D721Med (cell line): ENCODE results near the gene SH3PXD2A.
"Not testable (repeated sequence)": the region's sequence is repeated elsewhere in the genome, so short reads cannot be mapped to it uniquely, and the experiment has no call there.

Experiments used
- DNase-seq: peaks from one replicate; pipeline ENCODE4 v3.0.0; 2011; ENCODE audit warnings: low spot score; ENCODE audit not compliant: insufficient read length
- FAIRE-seq: peaks from 2 replicates; lab custom pipeline; 2011; peaks lifted over from hg19 to GRCh38; lab: Jason Lieb, UNC
- TF ChIP-seq, protein P1 (sequence below): IDR thresholded peaks from 2 replicates; pipeline ENCODE4 v1.5.1; 2012; ENCODE audit warnings: mild to moderate bottlenecking, control low read depth; ENCODE audit not compliant: insufficient read depth; ENCODE audit errors: missing control alignments

The SH3PXD2A gene

GRCh38 chr10:103666087-103666761, 189.2 kb downstream of the SH3PXD2A start:
- no peak for DNase-seq
- FAIRE-seq: no peak
- TF ChIP-seq, protein P1, sequence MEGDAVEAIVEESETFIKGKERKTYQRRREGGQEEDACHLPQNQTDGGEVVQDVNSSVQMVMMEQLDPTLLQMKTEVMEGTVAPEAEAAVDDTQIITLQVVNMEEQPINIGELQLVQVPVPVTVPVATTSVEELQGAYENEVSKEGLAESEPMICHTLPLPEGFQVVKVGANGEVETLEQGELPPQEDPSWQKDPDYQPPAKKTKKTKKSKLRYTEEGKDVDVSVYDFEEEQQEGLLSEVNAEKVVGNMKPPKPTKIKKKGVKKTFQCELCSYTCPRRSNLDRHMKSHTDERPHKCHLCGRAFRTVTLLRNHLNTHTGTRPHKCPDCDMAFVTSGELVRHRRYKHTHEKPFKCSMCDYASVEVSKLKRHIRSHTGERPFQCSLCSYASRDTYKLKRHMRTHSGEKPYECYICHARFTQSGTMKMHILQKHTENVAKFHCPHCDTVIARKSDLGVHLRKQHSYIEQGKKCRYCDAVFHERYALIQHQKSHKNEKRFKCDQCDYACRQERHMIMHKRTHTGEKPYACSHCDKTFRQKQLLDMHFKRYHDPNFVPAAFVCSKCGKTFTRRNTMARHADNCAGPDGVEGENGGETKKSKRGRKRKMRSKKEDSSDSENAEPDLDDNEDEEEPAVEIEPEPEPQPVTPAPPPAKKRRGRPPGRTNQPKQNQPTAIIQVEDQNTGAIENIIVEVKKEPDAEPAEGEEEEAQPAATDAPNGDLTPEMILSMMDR: peak; percentile 8

DNA sequence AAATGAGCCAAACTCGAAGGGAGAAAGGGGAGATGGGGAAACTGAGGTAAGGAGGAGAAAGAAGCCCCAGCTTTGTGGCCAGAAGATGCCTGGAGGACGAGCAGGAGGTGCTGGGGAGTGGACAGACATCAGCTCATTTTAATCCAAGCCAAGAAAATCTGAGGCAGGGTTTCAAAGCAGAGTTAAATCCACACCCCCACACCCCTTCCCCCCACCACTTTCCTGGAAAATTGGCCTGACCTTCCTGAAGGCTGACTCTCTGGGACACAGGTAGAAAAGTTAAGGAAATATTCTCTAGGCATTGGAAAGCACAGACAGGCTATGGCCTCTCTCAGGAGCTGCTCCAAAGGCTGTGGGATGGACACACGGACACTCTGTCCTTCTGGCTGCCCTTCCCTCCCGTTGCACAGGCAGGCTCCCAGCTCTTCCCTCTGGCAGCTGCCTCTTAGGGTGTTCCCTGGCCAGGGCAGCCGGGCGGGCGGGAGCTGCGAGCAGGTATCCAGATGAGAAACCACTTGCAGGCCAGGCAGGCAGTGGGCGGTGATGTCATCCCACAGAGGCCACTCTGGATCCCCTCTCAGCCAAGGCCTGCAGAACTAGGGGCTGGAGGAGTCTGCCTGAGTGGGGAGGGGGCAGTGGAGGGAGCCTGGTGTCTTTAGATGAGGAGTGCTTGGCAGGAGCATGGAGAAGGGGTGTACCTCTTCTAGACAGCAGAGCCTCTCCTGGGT, 190.1 kb downstream of the SH3PXD2A start:
- TF ChIP-seq, protein P1: no peak
- DNase-seq: no peak
- no peak for FAIRE-seq

DNA sequence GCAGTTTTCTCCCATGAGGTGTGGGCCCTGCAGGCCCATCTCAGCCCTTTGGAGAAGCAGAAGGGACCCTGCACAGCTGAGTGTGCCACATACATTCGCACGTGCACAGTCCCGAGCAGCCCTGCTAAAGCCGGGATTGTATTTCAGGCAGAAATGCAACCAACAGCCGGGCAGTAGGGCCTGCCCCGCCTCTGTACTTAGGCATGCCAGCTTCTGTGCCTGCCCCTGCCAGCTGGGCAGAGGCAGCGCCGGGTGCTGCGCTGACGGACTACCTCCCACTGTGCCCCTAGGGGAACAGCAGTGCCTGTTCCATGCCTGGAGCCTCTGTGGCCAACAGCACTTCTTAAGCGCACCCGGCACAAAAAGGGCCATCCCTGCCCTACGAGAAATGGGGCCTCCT, 191.6 kb downstream of the SH3PXD2A start:
- TF ChIP-seq, protein P1: no peak
- FAIRE-seq: no peak
- DNase-seq: no peak

DNA sequence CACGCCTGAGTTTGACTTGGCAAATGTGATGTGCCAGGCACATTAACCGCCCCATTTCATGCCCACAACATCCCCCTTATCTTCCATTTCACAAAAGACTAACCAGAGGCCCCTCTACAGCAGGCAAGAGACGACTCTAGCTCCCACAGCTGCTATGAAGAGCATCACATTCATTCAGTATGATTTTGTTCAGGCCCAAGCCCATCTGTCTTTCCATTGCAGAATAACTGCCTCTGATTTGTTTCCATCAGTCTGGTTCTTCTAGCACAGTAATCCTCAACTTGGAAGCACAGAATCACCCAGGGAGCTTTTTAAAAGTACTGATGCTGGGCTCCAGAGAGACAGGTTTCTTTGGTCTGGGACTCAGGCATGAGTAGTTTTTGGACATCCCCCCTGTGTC, 192.1 kb downstream of the SH3PXD2A start:
- FAIRE-seq (no peak), DNase-seq (no peak)
- TF ChIP-seq, protein P1: no peak

DNA sequence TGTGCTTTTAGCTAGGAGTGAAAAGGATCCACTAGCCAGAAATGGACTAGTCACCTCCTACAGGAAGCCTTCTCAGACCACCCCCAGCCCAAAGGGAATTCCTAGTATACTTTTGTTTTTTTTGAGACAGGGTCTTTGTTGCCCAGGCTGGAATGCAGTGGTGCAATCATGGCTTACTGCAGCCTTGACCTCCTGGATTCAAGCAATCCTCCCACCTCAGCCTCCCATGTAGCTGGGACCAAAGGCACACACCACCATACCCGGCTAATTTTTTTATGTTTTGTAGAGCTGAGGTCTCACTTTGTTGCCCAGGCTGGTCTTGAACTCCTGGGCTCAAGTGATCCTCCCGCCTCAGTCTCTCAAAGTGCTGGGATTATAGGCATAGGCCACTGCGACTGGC, 192.7 kb downstream of the SH3PXD2A start:
- not testable (repeated sequence) for FAIRE-seq, DNase-seq

DNA sequence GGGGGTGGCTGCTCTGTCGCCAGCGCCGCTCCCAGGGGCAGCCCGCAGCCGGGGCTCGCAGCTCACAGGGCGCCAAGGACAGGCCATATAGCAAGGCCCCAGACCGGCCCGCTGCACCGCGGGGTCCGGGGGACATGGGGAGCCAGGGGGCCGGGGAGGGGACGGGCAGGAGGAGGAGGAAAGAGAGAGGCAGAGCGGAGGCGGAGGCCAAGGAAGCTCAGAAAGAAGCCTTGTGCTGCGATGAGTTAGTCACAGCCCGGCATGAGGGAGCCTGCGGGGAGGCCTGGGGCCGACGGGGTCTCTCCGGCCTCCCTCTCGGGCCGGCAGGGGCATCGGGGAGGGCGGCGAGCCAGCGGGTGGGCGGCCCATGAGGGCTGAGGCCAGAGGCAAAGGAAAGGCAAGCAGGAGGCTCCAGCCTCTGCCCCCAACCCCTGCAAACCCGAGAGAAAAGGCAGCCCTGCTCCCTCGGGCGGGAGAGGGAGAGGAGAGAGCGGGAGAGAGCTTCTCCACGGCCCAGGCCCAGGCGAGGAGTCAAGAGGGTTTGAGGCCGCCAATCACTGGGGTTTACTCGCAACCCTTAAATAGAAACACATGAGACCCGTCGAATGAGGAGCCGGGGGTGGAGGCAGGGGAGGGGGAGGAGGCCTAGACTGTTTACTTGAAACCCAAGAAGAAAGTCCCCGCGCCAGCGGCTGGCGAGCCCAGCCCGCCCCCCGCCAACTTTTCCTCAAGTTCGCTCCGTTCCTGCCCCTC, 194.0 kb downstream of the SH3PXD2A start:
- DNase-seq: no peak
- TF ChIP-seq, protein P1: no peak
- FAIRE-seq: no peak

DNA sequence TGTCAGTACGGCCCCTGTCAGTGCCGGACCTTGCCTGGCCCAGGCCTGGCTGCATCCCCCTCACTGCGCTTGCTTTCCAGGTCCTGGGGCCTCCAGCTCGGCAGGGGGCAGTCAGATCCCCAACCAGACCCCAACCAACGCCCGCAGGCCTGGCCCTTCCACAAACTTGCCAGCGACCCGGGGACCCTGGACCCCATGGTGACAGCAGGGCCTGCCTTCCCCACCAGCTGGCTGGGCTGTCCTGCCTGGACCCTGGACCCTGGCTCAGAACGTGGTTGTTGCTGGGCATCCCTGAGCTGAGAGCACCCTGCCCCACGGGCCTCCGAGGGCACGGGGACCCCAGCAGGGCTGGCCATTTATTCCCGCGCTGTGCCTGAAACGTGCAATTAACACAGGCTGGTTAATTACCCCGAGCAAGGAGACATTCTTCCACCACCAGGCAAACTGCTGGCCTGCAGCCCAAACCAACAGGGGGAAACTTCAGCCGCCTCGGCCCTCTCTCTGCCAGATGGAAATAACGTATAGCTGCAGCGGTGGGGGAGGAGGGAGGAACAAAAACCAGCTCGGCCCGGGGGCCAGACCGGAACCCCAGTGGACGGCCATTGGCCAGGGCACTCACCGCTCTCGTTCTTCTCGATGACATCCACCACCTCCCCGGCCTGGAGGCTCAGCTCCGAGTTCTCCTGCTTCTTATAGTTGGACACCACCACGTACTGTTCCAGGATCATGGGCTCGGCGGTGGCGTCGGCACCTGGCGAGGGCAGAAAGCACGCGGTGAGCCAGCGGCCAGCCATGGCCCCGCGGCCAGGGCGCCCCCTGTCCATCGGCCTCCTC, 194.8 kb downstream of the SH3PXD2A start:
- DNase-seq: no peak
- FAIRE-seq: no peak

More for the DNA sequence above, 194.8 kb downstream of the SH3PXD2A start:
- TF ChIP-seq, protein P1: no peak
